Bronchial epithelial cell (primary cell): ENCODE results near the gene PLA2G15. TPM values are rescaled to one million over a fixed set of nuclear protein-coding genes. Genes with fewer than 3 reads are reported as not detected.
A peak's percentile ranks its signal among the peaks of the same experiment; 100 is the strongest.

Experiments used
- DNase-seq: peaks from one replicate; pipeline ENCODE4 v3.0.0-alpha.2; 2010; ENCODE audit warnings: low read depth
- FAIRE-seq: peaks from 2 replicates; lab custom pipeline; 2011; peaks lifted over from hg19 to GRCh38; lab: Jason Lieb, UNC
- H3K27me3 ChIP-seq: 2 replicates; pipeline ENCODE4 v1.5.1; 2011; ENCODE audit warnings: low read length; ENCODE audit not compliant: control insufficient read depth, insufficient read depth
- H3K36me3 ChIP-seq: 2 replicates; pipeline ENCODE4 v1.5.1; 2011; ENCODE audit warnings: low read length; ENCODE audit not compliant: control insufficient read depth, insufficient read depth
- H3K4me3 ChIP-seq: 2 replicates; pipeline ENCODE4 v1.5.1; 2011; ENCODE audit warnings: mild to moderate bottlenecking, low read depth, low read length, control low read depth
- CTCF ChIP-seq: IDR thresholded peaks from 2 replicates; pipeline ENCODE4 v1.5.1; 2011; ENCODE audit warnings: mild to moderate bottlenecking, moderate library complexity, low read length, control low read depth, inconsistent platforms; ENCODE audit not compliant: insufficient read depth, severe bottlenecking
- total RNA-seq: library from RNA; depleted of rRNA; stranded (reverse); fragments of >200 nt; gene quantifications from 2 replicates; pipeline ENCODE4 v1.2.1, GENCODE V29; 2014

Gene PLA2G15
- total RNA-seq, 1 donor from 2014 or later, result 8.2 TPM

- Histone ChIP-seq H3K36me3 (peaks cover 6% of the 10 kb centered on the region), H3K27me3 (no peaks in the 10 kb centered on the region), H3K4me3 (no peak overlapping the region)
- DNase-seq, result peak; percentile 36
- no peak for FAIRE-seq
- TF ChIP-seq CTCF, result no peak
Observed at GRCh38 chr16:68272507-68273209, 27.5 kb downstream of the PLA2G15 start.

GRCh38 chr16:68273459-68273858 lies 28.3 kb downstream of the PLA2G15 start:
- DNase-seq (peak; percentile 29), FAIRE-seq (no peak)
- no peak overlapping the region for H3K4me3 ChIP-seq
- H3K27me3 ChIP-seq, result no peaks in the 10 kb centered on the region
- peaks cover 4% of the 10 kb centered on the region for H3K36me3 ChIP-seq
- TF ChIP-seq CTCF, result no peak

GRCh38 chr16:68273896-68274295 lies 28.7 kb downstream of the PLA2G15 start:
- DNase-seq (peak; percentile 59), FAIRE-seq (no peak)
- Histone ChIP-seq H3K36me3 (peaks cover 4% of the 10 kb centered on the region), H3K4me3 (no peak overlapping the region), H3K27me3 (no peaks in the 10 kb centered on the region)
- TF ChIP-seq CTCF, result no peak

GRCh38 chr16:68274441-68274840 lies 29.3 kb downstream of the PLA2G15 start:
- H3K4me3 ChIP-seq, result no peak overlapping the region

GRCh38 chr16:68275611-68276191 lies 30.5 kb downstream of the PLA2G15 start:
- Histone ChIP-seq H3K36me3 (peaks cover 4% of the 10 kb centered on the region), H3K27me3 (no peaks in the 10 kb centered on the region), H3K4me3 (no peak overlapping the region)
- peak; percentile 88 for DNase-seq
- no peak for FAIRE-seq
- TF ChIP-seq CTCF, result no peak

More at GRCh38 chr16:68274441-68274840, 29.3 kb downstream of the PLA2G15 start:
- H3K27me3 ChIP-seq, result no peaks in the 10 kb centered on the region
- FAIRE-seq (no peak), DNase-seq (no peak)
- no peak for TF ChIP-seq CTCF
- peaks cover 4% of the 10 kb centered on the region for H3K36me3 ChIP-seq
